Stimulated activated naive B cell treated with anti-CD40 and anti-IgM and Interleukin-4, amounts not matched to agents 10 μg/mL and 1 μg/mL and 100 μg/mL, for 72 hours (primary cell): Measurements from ENCODE around the gene TCF20.

ENCODE experiments used
- ATAC-seq, 2 donors: fragments of 150-1000 bp; cut with Tn5 transposase; replicated peaks; 2 replicates each; pipeline ENCODE4 v1.10.0; 2021; ENCODE audit warnings: moderate library complexity in 1 of 2
- DNase-seq: peaks from one replicate; pipeline ENCODE4 v3.0.0; 2021
- H3K27ac Mint-ChIP-seq: one replicate; pipeline ENCODE4 v1.8.0; 2022; ENCODE audit warnings: mild to moderate bottlenecking, mixed read lengths
- H3K27me3 Mint-ChIP-seq, 2 donors: one replicate each; pipeline ENCODE4 v1.8.0; 2022; ENCODE audit warnings: mixed read lengths in 2 of 2
- H3K36me3 Mint-ChIP-seq, 2 donors: one replicate each; pipeline ENCODE4 v1.8.0; 2022; ENCODE audit warnings: mixed read lengths in 2 of 2, mild to moderate bottlenecking in 1 of 2
- H3K4me1 Mint-ChIP-seq, 2 donors: one replicate each; pipeline ENCODE4 v1.8.0; 2022; ENCODE audit warnings: mixed read lengths in 2 of 2, mild to moderate bottlenecking in 1 of 2
- H3K4me3 Mint-ChIP-seq, 2 donors: one replicate each; pipeline ENCODE4 v1.8.0; 2022; ENCODE audit warnings: mild to moderate bottlenecking in 2 of 2, mixed read lengths in 2 of 2, moderate library complexity in 1 of 2
- H3K9me3 Mint-ChIP-seq, 2 donors: one replicate each; pipeline ENCODE4 v1.8.0; 2022; ENCODE audit warnings: mixed read lengths in 2 of 2, mild to moderate bottlenecking in 1 of 2

The TCF20 gene

DNA sequence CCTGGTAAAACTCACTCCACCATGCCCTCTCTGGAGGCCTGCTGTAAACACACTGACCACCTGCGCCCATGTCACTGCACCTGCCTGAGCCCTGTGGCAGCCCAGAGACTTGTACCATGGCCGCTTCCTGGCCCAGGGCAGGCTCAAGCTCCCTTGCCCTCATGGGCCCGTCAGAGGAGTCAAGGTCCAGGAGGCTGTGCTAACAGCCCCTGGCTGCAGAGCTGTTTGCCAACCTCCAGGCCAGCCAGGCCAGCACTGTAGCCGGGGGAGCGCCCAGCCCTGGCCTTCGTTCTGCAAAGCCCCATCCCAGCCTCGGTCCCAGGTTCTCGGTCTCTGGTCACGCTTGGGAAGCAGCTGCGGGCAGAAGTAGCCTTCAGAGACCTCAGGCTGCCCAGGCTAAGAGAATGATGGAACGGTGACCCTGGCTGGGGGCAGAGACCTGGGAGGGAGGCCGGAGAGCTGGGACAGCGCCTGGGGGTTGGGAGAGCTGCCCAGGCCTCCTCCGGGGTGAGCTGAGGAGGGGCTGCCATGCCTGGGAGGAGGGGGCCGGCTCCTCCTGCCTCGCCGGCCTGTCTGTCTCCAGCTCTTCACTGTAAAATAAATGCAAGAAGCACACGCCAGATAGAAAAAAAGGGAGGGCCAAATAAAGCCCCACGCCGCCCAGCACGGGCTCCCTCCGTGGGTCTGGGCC, 11.9 kb upstream of the TCF20 start:
- H3K36me3 Mint-ChIP-seq, result peaks cover 0 to under 1% of the 10 kb centered on the region in 2 donors
- H3K27me3 Mint-ChIP-seq, result peaks cover 28 to 37% of the 10 kb centered on the region in 2 donors
- H3K4me3 Mint-ChIP-seq, result peak overlapping the region; percentile 5 to 29
- no peak overlapping the region for H3K27ac Mint-ChIP-seq
- DNase-seq, result no peak
- ATAC-seq, result no peak
- peaks cover 27 to 36% of the 10 kb centered on the region in 2 donors for H3K4me1 Mint-ChIP-seq
- no peaks in the 10 kb centered on the region for H3K9me3 Mint-ChIP-seq

DNA sequence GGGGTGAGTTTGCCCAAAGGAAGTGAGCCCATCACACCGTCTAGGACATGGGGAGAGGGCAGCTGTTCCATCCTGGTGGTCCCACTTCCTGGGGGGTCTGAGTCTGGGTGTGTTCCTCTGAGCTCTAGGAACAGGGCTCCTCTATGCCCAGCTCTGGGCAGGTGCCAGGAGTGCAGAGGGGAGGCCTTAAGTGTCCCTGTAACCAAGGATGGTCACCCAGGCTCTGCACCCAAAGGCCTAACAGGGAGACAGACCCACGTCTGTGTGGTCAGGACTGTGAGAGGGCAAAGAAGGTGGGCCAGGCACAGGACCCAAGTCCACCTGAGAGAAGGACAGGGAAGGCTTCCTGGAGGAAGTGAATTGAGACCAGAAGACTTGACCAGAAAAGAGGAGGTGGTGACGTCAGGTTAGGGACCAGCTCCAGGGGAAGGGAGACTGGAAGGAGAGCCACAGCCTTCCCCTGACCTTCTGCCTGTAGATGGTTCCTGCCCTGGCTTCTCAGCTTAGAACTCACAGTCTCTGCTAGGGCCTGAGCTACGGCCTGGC, 11.3 kb upstream of the TCF20 start:
- ATAC-seq, result no peak
- H3K36me3 Mint-ChIP-seq, result peaks cover 2 to 6% of the 10 kb centered on the region in 2 donors
- peaks cover 26 to 32% of the 10 kb centered on the region in 2 donors for H3K4me1 Mint-ChIP-seq
- H3K27ac Mint-ChIP-seq, result no peak overlapping the region
- no peak overlapping the region for H3K4me3 Mint-ChIP-seq
- H3K27me3 Mint-ChIP-seq, result peaks cover 28 to 37% of the 10 kb centered on the region in 2 donors
- no peaks in the 10 kb centered on the region for H3K9me3 Mint-ChIP-seq
- no peak for DNase-seq

GRCh38 chr22:42281284-42281683, 10.8 kb upstream of the TCF20 start:
- DNase-seq (no peak), ATAC-seq (no peak)
- H3K9me3 Mint-ChIP-seq, result no peaks in the 10 kb centered on the region
- peaks cover 2 to 6% of the 10 kb centered on the region in 2 donors for H3K36me3 Mint-ChIP-seq
- H3K4me3 Mint-ChIP-seq, result no peak overlapping the region
- peaks cover 21 to 27% of the 10 kb centered on the region in 2 donors for H3K4me1 Mint-ChIP-seq
- H3K27me3 Mint-ChIP-seq, result peaks cover 28 to 37% of the 10 kb centered on the region in 2 donors
- no peak overlapping the region for H3K27ac Mint-ChIP-seq

DNA sequence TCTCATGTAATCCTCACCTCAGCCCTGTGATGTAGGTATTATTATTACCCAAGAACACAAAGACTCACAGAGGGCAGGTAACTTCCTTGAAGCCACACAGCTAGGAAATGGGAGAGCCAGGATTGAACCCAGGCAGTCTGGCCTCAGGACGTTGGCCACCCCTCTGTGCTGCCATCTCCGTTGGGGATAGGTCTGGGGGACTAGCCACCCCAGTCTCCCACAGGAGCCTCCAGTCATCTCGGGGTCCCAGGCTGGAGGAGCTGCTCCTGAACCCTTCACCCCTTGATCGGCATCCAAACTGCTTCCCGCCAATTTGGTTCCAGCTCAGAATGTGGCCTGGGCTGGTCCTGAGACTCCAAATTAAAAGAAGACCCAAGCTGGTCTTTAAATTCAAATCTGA, 10.4 kb upstream of the TCF20 start:
- Mint-ChIP-seq H3K9me3 (no peaks in the 10 kb centered on the region), H3K4me3 (no peak overlapping the region), H3K4me1 (peaks cover 16 to 22% of the 10 kb centered on the region in 2 donors), H3K36me3 (peaks cover 2 to 6% of the 10 kb centered on the region in 2 donors), H3K27ac (no peak overlapping the region), H3K27me3 (peaks cover 28 to 37% of the 10 kb centered on the region in 2 donors)
- no peak for ATAC-seq
- DNase-seq, result no peak

- H3K9me3 Mint-ChIP-seq, result no peaks in the 10 kb centered on the region
- no peak overlapping the region for H3K4me3 Mint-ChIP-seq
- ATAC-seq, result no peak
- no peak overlapping the region for H3K27ac Mint-ChIP-seq
- peaks cover 28 to 37% of the 10 kb centered on the region in 2 donors for H3K27me3 Mint-ChIP-seq
- no peak for DNase-seq
- H3K36me3 Mint-ChIP-seq, result peaks cover 2 to 11% of the 10 kb centered on the region in 2 donors
- H3K4me1 Mint-ChIP-seq, result peaks cover 11 to 15% of the 10 kb centered on the region in 2 donors
Measured at GRCh38 chr22:42280140-42280539, 9.7 kb upstream of the TCF20 start.

DNA sequence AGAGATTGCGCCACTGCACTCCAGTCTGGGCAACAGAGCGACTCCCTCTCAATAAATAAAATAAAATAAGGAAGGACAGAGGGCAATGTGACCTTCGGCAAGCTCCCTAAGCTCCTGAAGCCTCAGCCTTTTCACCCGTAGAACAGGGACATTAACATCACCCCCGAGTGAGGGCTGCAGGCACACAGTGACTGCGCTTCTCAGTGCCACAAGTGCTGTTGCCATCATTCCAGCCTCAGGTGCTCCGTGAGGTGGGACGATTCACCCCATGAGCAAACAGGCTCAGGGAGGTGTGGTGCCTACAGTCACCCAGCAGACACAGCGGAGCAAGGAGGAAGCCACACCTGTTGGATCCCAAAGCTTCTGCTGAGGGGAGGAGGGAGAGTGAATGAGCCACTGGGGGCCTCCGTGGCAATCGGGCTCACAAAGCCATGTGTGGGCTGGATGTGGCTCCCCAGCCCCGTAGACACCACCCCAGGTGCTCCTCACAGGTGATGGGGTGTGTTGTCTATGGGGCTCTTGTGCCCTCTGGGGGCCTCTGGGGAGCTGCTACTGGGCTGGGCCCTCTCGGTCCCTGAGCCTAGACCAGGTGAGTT, 9.1 kb upstream of the TCF20 start:
- Mint-ChIP-seq H3K4me1 (peaks cover 11 to 14% of the 10 kb centered on the region in 2 donors), H3K9me3 (no peaks in the 10 kb centered on the region), H3K36me3 (peaks cover 2 to 11% of the 10 kb centered on the region in 2 donors), H3K27ac (no peak overlapping the region), H3K27me3 (peaks cover 28 to 37% of the 10 kb centered on the region in 2 donors), H3K4me3 (no peak overlapping the region)
- no peak for ATAC-seq
- DNase-seq, result no peak

DNA sequence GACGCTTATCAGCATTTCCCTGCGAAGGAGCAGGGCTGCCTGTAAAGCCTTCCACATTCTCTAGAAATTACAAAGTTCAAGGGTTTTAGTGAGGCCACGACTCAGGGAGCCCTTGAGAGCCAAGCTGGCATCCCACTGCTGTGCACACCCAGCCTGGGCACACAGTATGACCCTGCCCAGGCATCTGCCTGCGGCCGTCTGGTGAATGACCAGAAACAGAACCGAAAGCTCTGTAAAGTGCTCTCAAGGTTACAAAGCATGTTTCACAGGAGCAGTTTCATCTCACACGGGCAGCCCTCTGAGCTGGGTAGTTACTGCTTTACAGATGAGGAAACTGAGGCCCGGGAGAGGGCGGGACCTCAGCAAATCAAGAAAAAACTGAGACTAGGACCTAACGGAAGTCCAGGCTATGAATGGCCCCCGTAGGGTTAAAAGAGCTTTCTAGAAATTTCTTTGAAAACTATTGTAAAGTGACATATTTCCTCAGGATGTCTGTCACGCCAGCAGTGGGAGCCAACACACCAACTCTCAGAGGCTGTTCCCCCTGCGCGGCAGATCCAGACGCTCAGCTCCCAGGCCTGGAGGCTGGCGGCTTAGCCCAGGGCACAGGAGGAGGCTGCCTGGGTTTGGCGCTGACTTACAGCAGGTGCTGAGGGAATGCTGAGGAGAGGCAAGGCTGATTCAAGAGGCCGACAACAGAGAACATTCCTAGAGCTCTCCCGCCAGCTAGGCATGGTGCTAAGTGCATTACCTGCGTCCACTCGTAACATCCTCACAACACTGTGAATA, 7.7 kb upstream of the TCF20 start:
- peaks cover 8 to 16% of the 10 kb centered on the region in 2 donors for H3K36me3 Mint-ChIP-seq
- H3K9me3 Mint-ChIP-seq, result no peaks in the 10 kb centered on the region
- H3K27me3 Mint-ChIP-seq, result peaks cover 20 to 27% of the 10 kb centered on the region in 2 donors
- DNase-seq (no peak), ATAC-seq (peak in 1 of 2 donors; percentile 45)
- H3K4me1 Mint-ChIP-seq, result peaks cover 5% of the 10 kb centered on the region in 2 donors
- no peak overlapping the region for H3K27ac Mint-ChIP-seq
- H3K4me3 Mint-ChIP-seq, result no peak overlapping the region

DNA sequence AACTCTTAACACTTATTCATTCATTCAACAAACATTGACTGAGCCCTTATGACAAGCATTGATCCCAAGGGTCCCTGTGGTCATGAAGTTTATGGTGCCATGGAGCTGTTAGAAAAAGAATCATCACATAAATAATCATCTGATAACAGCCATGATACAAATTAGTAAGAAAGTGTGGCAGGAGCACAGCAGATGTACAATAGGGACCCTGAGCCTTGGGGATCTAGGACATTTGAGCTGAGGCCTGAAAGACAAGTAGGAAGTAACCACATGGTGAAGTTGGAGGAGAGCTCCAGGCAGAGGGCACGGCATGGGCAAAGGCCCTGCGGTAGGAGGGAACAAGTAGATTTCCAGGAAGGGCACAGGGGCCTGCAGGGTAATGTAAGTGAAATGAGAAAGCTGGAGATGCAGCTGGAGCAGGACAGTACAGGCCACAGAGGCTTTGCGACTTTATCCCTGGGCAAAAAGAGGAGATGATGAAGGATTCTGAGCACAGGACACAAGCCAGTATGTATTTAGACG, 6.8 kb upstream of the TCF20 start:
- Mint-ChIP-seq H3K27ac (no peak overlapping the region), H3K36me3 (peaks cover 8 to 16% of the 10 kb centered on the region in 2 donors), H3K4me3 (no peak overlapping the region), H3K4me1 (peaks cover 0 to 4% of the 10 kb centered on the region in 2 donors), H3K27me3 (peaks cover 12 to 18% of the 10 kb centered on the region in 2 donors), H3K9me3 (no peaks in the 10 kb centered on the region)
- DNase-seq (no peak), ATAC-seq (no peak)

DNA sequence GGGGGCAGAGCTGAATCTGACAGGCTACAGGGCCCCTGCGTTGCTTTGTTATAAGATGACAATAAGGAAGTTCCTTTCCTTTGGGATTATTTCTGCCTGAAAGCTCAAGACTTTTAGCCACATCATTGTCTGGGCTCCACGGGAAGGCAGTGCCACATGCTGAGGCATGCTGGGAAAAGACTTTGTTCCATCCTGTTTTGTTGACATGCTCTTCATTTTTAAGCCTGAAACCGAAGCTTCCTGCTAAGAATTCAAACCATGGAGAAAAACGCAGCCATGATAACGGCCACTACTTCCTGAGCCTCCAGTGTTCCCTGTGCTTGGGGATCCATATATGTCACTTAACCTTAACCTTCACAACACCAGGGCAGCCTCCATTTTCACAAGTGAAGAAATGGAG, 5.5 kb upstream of the TCF20 start:
- DNase-seq (no peak), ATAC-seq (no peak)
- H3K4me1 Mint-ChIP-seq, result peaks cover 0 to 4% of the 10 kb centered on the region in 2 donors
- H3K27ac Mint-ChIP-seq, result no peak overlapping the region
- peaks cover 8 to 16% of the 10 kb centered on the region in 2 donors for H3K36me3 Mint-ChIP-seq
- no peak overlapping the region for H3K4me3 Mint-ChIP-seq
- peaks cover 0 to 6% of the 10 kb centered on the region in 2 donors for H3K27me3 Mint-ChIP-seq
- no peaks in the 10 kb centered on the region for H3K9me3 Mint-ChIP-seq

- ATAC-seq, result no peak
- Mint-ChIP-seq H3K36me3 (peaks cover 8 to 16% of the 10 kb centered on the region in 2 donors), H3K4me1 (peaks cover 0 to 4% of the 10 kb centered on the region in 2 donors), H3K27ac (peak overlapping the region; percentile 42), H3K4me3 (no peak overlapping the region), H3K9me3 (no peaks in the 10 kb centered on the region), H3K27me3 (peaks cover 0 to 6% of the 10 kb centered on the region in 2 donors)
- no peak for DNase-seq
Measured at GRCh38 chr22:42275176-42275575, 4.7 kb upstream of the TCF20 start.

- Mint-ChIP-seq H3K4me1 (peaks cover 6 to 9% of the 10 kb centered on the region in 2 donors), H3K9me3 (no peaks in the 10 kb centered on the region), H3K27ac (peak overlapping the region; percentile 31), H3K27me3 (no peaks in the 10 kb centered on the region), H3K36me3 (peaks cover 8 to 16% of the 10 kb centered on the region in 2 donors), H3K4me3 (no peak overlapping the region)
- DNase-seq (no peak), ATAC-seq (no peak)
Measured at GRCh38 chr22:42273855-42274451, 3.5 kb upstream of the TCF20 start.

DNA sequence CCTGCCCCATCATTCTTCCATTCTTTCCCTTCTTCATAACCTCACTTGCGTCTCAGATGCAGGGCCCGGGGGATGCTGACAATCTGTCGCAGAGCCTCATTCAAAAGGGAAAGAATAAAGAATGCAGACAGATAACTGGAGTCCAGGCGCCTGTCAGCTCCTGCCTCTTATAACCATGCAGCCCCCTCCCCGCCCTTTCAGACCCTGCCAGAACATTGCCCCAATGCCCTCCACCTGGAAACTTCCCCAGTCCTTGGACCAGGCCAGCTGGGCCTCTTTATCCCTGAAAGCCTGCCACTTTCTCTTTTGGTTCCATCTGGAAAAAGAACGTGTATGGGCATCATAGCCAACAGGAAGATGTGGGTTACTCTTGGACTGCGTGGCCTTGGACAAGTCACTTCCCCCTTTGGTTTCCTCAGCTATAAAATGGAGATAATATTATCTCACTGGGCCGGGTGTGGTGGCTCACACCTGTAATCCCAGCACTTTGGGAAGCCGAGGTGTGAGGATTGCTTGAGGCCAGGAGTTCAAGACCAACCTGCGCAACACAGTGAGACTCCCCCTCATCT, 2.1 kb upstream of the TCF20 start:
- DNase-seq, result no peak

DNA sequence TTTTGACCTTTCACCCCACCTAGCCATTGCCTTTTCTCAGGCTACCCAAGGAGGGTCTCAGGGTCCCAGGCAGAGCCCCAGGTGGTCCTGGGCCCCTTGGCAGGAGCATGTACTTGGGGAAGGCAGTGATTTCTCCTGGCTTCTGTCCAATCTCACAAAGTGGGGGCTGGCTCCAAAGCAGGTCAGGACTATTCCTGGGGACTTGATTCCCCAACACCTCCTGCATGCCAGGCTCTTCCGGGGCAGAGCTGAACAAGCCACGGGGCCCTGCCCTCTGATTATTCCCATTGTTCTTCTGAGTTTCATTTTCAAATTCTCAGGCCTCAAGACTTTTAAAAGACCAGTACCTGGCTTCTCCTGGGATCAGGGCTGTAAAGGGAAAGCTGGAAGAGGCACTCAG, 1.5 kb upstream of the TCF20 start:
- DNase-seq (no peak), ATAC-seq (no peak)
- Mint-ChIP-seq H3K4me1 (peaks cover 14 to 15% of the 10 kb centered on the region in 2 donors), H3K27me3 (no peaks in the 10 kb centered on the region), H3K4me3 (no peak overlapping the region), H3K36me3 (peaks cover 6 to 11% of the 10 kb centered on the region in 2 donors), H3K27ac (no peak overlapping the region), H3K9me3 (no peaks in the 10 kb centered on the region)

More for the DNA sequence above, 2.1 kb upstream of the TCF20 start:
- peaks cover 14 to 15% of the 10 kb centered on the region in 2 donors for H3K4me1 Mint-ChIP-seq
- no peaks in the 10 kb centered on the region for H3K9me3 Mint-ChIP-seq
- no peak for ATAC-seq
- H3K36me3 Mint-ChIP-seq, result peaks cover 8 to 16% of the 10 kb centered on the region in 2 donors
- H3K27me3 Mint-ChIP-seq, result no peaks in the 10 kb centered on the region
- no peak overlapping the region for H3K27ac Mint-ChIP-seq
- H3K4me3 Mint-ChIP-seq, result no peak overlapping the region
